GM23338 (cell line): ENCODE data around the gene CCSAP. TPM values are rescaled to one million over a fixed set of nuclear protein-coding genes. Genes with fewer than 3 reads are reported as not detected.
"Not testable (repeated sequence)": the region's sequence is repeated elsewhere in the genome, so short reads cannot be mapped to it uniquely, and the experiment has no call there.

Source experiments
- ATAC-seq: fragments of 200-7000 bp; cut with Tn5 transposase; 3 replicates; pipeline ENCODE4 v1.9.1; 2020
- DNase-seq: peaks from one replicate; pipeline ENCODE4 v3.0.0-alpha.2; 2015; ENCODE audit warnings: low spot score
- H2AFZ ChIP-seq: fragments of 200-600 bp; sonication (generic); 2 replicates; pipeline ENCODE4 v1.8.0; 2016; ENCODE audit warnings: antibody characterized with exemption, mild to moderate bottlenecking, moderate library complexity
- H3F3A ChIP-seq: fragments of 200-600 bp; sonication (generic); replicated peaks from 2 replicates; pipeline ENCODE4 v1.8.0; 2017; ENCODE audit warnings: antibody characterized with exemption, mixed run types, low read depth
- H3K27ac ChIP-seq: fragments of 200-600 bp; sonication (generic); 2 replicates; pipeline ENCODE4 v1.6.1; 2016; ENCODE audit warnings: low read depth
- H3K27me3 ChIP-seq: fragments of 200-600 bp; sonication (generic); 2 replicates; pipeline ENCODE4 v1.8.0; 2016; ENCODE audit warnings: mild to moderate bottlenecking, mixed run types, moderate library complexity; ENCODE audit not compliant: insufficient read depth
- H3K36me3 ChIP-seq: fragments of 200-600 bp; sonication (generic); 2 replicates; pipeline ENCODE4 v1.8.0; 2016; ENCODE audit warnings: mild to moderate bottlenecking; ENCODE audit not compliant: insufficient read depth
- H3K4me1 ChIP-seq: fragments of 200-600 bp; sonication (generic); 2 replicates; pipeline ENCODE4 v1.8.0; 2016; ENCODE audit warnings: mild to moderate bottlenecking, moderate library complexity; ENCODE audit not compliant: insufficient read depth
- H3K4me2 ChIP-seq: fragments of 200-600 bp; sonication (generic); 2 replicates; pipeline ENCODE4 v1.7.1; 2017; ENCODE audit warnings: mixed run types
- H3K4me3 ChIP-seq: fragments of 200-600 bp; sonication (generic); 2 replicates; pipeline ENCODE4 v1.6.1; 2016; ENCODE audit warnings: mixed run types
- H3K79me2 ChIP-seq: fragments of 200-600 bp; sonication (generic); replicated peaks from 2 replicates; pipeline ENCODE4 v1.8.0; 2017; ENCODE audit warnings: mild to moderate bottlenecking; ENCODE audit not compliant: insufficient read depth
- H3K9me2 ChIP-seq: fragments of 200-600 bp; sonication (generic); 2 replicates; pipeline ENCODE4 v1.8.0; 2017; ENCODE audit not compliant: insufficient read depth
- H4K20me1 ChIP-seq: fragments of 200-600 bp; sonication (generic); replicated peaks from 2 replicates; pipeline ENCODE4 v1.8.0; 2017; ENCODE audit warnings: mild to moderate bottlenecking; ENCODE audit not compliant: insufficient read depth
- H3K27ac Mint-ChIP-seq: 2 replicates; pipeline ENCODE4 v1.8.0; 2020; ENCODE audit warnings: inconsistent platforms, mild to moderate bottlenecking, moderate library complexity, mixed read lengths
- H3K27me3 Mint-ChIP-seq: 3 replicates; pipeline ENCODE4 v1.8.0; 2022; ENCODE audit warnings: low read depth, mild to moderate bottlenecking, moderate library complexity, mixed read lengths, inconsistent platforms; ENCODE audit not compliant: insufficient read depth, poor library complexity
- H3K36me3 Mint-ChIP-seq: 3 replicates; pipeline ENCODE4 v1.8.0; 2021; ENCODE audit warnings: low read depth, mild to moderate bottlenecking, inconsistent platforms, moderate library complexity, mixed read lengths
- H3K4me1 Mint-ChIP-seq: 3 replicates; pipeline ENCODE4 v1.8.0; 2020; ENCODE audit warnings: mild to moderate bottlenecking, inconsistent platforms, mixed read lengths
- H3K4me3 Mint-ChIP-seq: 3 replicates; pipeline ENCODE4 v1.8.0; 2021; ENCODE audit warnings: moderate library complexity, mild to moderate bottlenecking, inconsistent platforms, mixed read lengths
- H3K9me3 Mint-ChIP-seq: 3 replicates; pipeline ENCODE4 v1.8.0; 2020; ENCODE audit warnings: moderate library complexity, mild to moderate bottlenecking, inconsistent platforms, mixed read lengths
- EZH2phosphoT487 ChIP-seq: fragments of 200-600 bp; sonication (generic); IDR thresholded peaks from one replicate; pipeline ENCODE4 v1.8.1; 2018; ENCODE audit warnings: antibody characterized with exemption; ENCODE audit not compliant: unreplicated experiment
- NANOG ChIP-seq: IDR thresholded peaks from 2 replicates; pipeline ENCODE4 v1.6.1; 2016; ENCODE audit warnings: antibody characterized with exemption, borderline replicate concordance
- POLR2AphosphoS5 ChIP-seq: IDR thresholded peaks from 2 replicates; pipeline ENCODE4 v1.6.1; 2016; ENCODE audit warnings: antibody characterized with exemption, low read depth
- STAT1 ChIP-seq: IDR thresholded peaks from one replicate; pipeline ENCODE4 v1.6.1; 2016; ENCODE audit warnings: antibody characterized with exemption; ENCODE audit not compliant: unreplicated experiment
- ZNF114 ChIP-seq: fragments of 250-450 bp; sonication (Bioruptor Pico); IDR thresholded peaks from 2 replicates; pipeline ENCODE4 v1.5.0; 2020; ENCODE audit warnings: mild to moderate bottlenecking, moderate library complexity
- ZNF331 ChIP-seq: fragments of 250-450 bp; sonication (Bioruptor Pico); IDR thresholded peaks from 2 replicates; pipeline ENCODE4 v1.5.0; 2020; ENCODE audit warnings: low read depth, mild to moderate bottlenecking, moderate library complexity
- polyA plus RNA-seq: library from polyadenylated mRNA; unstranded; fragments of >200 nt; fragmentation: Nextera tagmentation; extraction: Ambion mirVana; gene quantifications from 2 replicates; pipeline ENCODE4 v1.2.1, GENCODE V29; 2016
- total RNA-seq: library from RNA; depleted of rRNA; stranded (reverse); fragments of >200 nt; shearing (Covaris generic); gene quantifications from 2 replicates; pipeline ENCODE4 v1.2.3, GENCODE V29; 2014
- TF ChIP-seq, protein P1 (sequence below): fragments of 250-450 bp; sonication (Bioruptor Pico); IDR thresholded peaks from 2 replicates; pipeline ENCODE4 v1.5.0; 2020; ENCODE audit warnings: mild to moderate bottlenecking, moderate library complexity
- TF ChIP-seq, protein P2 (sequence below): IDR thresholded peaks from 2 replicates; pipeline ENCODE4 v1.6.1; 2016; ENCODE audit warnings: antibody characterized with exemption
- TF ChIP-seq, protein P3 (sequence below), 2 experiments: fragments of 200-600 bp in 1 of 2; sonication (generic) in 1 of 2; conservative IDR thresholded peaks; 2 replicates each; pipeline versions ENCODE4 v1.5.1 to v1.6.1; 2016 to 2017; ENCODE audit warnings: antibody characterized with exemption in 2 of 2, low read depth in 2 of 2, mild to moderate bottlenecking in 2 of 2, moderate library complexity in 1 of 2

CCSAP gene
- total and polyA plus RNA-seq, 2 experiments from 2014 or later = 4.2 to 13.3 TPM

DNA sequence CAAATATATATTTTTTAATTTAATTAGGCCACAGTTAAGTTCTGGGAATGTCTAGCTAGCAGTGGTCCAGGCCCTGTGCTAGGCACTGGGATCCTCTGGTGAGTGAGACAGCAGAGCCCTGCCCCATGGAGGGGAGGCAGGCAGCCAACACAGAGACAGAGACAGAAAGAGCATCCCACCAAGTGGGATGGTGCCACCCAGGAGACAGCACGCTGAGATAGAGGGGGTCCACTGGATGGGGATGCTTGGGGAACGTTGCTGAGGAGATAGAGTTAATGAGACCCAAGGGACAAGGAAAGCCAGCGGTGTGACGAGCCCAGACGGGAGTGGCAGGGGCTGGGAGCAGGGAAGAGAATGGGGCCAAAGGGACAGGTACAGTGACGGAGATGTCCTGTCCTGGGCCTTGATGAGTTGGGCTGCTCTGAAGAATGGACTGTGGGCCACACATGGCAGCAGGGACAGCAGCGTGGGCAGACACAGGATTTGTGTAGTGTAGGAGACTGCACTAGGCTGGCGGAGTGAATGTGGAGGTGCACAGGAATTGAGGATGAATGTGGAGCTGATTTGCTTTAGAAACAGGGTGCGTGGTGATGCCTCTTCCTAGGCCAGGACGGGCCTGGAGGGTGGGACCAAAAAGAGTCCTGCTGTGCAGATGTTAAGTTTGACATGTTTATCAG is 49.2 kb downstream of the CCSAP start (continued):
- TF ChIP-seq, protein P1, sequence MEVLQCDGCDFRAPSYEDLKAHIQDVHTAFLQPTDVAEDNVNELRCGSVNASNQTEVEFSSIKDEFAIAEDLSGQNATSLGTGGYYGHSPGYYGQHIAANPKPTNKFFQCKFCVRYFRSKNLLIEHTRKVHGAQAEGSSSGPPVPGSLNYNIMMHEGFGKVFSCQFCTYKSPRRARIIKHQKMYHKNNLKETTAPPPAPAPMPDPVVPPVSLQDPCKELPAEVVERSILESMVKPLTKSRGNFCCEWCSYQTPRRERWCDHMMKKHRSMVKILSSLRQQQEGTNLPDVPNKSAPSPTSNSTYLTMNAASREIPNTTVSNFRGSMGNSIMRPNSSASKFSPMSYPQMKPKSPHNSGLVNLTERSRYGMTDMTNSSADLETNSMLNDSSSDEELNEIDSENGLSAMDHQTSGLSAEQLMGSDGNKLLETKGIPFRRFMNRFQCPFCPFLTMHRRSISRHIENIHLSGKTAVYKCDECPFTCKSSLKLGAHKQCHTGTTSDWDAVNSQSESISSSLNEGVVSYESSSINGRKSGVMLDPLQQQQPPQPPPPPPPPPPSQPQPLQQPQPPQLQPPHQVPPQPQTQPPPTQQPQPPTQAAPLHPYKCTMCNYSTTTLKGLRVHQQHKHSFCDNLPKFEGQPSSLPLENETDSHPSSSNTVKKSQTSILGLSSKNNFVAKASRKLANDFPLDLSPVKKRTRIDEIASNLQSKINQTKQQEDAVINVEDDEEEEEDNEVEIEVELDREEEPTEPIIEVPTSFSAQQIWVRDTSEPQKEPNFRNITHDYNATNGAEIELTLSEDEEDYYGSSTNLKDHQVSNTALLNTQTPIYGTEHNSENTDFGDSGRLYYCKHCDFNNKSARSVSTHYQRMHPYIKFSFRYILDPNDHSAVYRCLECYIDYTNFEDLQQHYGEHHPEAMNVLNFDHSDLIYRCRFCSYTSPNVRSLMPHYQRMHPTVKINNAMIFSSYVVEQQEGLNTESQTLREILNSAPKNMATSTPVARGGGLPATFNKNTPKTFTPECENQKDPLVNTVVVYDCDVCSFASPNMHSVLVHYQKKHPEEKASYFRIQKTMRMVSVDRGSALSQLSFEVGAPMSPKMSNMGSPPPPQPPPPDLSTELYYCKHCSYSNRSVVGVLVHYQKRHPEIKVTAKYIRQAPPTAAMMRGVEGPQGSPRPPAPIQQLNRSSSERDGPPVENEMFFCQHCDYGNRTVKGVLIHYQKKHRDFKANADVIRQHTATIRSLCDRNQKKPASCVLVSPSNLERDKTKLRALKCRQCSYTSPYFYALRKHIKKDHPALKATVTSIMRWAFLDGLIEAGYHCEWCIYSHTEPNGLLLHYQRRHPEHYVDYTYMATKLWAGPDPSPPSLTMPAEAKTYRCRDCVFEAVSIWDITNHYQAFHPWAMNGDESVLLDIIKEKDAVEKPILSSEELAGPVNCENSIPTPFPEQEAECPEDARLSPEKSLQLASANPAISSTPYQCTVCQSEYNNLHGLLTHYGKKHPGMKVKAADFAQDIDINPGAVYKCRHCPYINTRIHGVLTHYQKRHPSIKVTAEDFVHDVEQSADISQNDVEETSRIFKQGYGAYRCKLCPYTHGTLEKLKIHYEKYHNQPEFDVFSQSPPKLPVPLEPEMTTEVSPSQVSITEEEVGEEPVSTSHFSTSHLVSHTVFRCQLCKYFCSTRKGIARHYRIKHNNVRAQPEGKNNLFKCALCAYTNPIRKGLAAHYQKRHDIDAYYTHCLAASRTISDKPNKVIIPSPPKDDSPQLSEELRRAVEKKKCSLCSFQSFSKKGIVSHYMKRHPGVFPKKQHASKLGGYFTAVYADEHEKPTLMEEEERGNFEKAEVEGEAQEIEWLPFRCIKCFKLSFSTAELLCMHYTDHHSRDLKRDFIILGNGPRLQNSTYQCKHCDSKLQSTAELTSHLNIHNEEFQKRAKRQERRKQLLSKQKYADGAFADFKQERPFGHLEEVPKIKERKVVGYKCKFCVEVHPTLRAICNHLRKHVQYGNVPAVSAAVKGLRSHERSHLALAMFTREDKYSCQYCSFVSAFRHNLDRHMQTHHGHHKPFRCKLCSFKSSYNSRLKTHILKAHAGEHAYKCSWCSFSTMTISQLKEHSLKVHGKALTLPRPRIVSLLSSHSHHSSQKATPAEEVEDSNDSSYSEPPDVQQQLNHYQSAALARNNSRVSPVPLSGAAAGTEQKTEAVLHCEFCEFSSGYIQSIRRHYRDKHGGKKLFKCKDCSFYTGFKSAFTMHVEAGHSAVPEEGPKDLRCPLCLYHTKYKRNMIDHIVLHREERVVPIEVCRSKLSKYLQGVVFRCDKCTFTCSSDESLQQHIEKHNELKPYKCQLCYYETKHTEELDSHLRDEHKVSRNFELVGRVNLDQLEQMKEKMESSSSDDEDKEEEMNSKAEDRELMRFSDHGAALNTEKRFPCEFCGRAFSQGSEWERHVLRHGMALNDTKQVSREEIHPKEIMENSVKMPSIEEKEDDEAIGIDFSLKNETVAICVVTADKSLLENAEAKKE = no peak
- TF ChIP-seq STAT1 = no peak
- no peak for TF ChIP-seq ZNF114

DNA sequence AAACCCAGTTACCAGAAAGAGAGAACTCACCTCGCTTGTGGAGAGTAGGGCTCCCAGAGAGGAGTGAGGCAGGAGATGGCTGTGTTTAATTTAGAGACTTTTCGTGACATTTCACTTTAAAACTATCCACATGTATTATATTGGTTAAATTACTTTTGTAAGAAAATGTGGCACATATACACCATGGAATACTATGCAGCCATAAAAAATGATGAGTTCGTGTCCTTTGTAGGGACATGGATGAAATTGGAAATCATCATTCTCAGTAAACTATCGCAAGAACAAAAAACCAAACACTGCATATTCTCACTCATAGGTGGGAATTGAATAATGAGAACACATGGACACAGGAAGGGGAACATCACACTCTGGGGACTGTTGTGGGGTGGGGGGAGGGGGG is 51.2 kb downstream of the CCSAP start:
- not testable (repeated sequence) for H3K27me3 ChIP-seq, H3K4me1 Mint-ChIP-seq, H3K4me2 ChIP-seq, H3K27me3 Mint-ChIP-seq, DNase-seq, H2AFZ ChIP-seq, ATAC-seq, H3K27ac ChIP-seq, H3K9me2 ChIP-seq, H3K27ac Mint-ChIP-seq, H3K9me3 Mint-ChIP-seq, H3F3A ChIP-seq, H3K4me1 ChIP-seq, H3K4me3 ChIP-seq, H3K36me3 ChIP-seq, H3K4me3 Mint-ChIP-seq
- Histone ChIP-seq H3K79me2 (peaks cover 16% of the 10 kb centered on the region; the same call in 1 of the 2 replicates), H4K20me1 (peaks cover 14% of the 10 kb centered on the region; the same call in 1 of the 2 replicates)
- H3K36me3 Mint-ChIP-seq = peaks cover 19% of the 10 kb centered on the region

DNA sequence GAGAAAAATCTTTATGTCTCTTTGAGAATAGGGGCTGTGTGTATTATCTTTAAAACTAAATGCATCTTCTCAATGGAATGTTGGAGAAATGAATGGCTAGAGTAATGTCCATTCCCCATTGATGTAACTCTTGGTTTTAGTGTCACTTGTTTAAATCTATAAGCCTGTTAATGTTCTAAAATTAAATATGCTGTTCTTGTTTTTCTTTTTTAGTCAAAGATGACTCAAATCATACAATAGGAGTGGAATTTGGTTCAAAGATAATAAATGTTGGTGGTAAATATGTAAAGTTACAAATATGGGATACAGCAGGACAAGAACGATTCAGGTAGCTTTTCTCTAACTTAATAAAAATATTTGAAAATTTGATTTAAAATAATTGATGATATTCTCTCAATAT is 54.3 kb downstream of the CCSAP start:
- no peak for ATAC-seq
- Mint-ChIP-seq H3K27me3 (peaks cover 2% of the 10 kb centered on the region), H3K4me3 (no peak overlapping the region), H3K4me1 (peaks cover 15% of the 10 kb centered on the region; the same call in 2 of the 3 replicates), H3K27ac (no peak overlapping the region), H3K36me3 (peaks cover 19% of the 10 kb centered on the region), H3K9me3 (no peaks in the 10 kb centered on the region)
- Histone ChIP-seq H3K4me2 (no peak overlapping the region), H4K20me1 (peaks cover 15% of the 10 kb centered on the region; the same call in 1 of the 2 replicates), H3F3A (no peaks in the 10 kb centered on the region), H3K79me2 (peaks cover 45% of the 10 kb centered on the region), H3K4me3 (no peak overlapping the region), H3K27ac (no peak overlapping the region), H3K4me1 (peaks cover 11% of the 10 kb centered on the region; the same call in 1 of the 2 replicates), H2AFZ (no peak overlapping the region), H3K9me2 (no peaks in the 10 kb centered on the region), H3K27me3 (no peaks in the 10 kb centered on the region), H3K36me3 (no peaks in the 10 kb centered on the region)
- no peak for DNase-seq
- TF ChIP-seq POLR2AphosphoS5 (no peak), NANOG (no peak), ZNF331 (no peak), EZH2phosphoT487 (no peak)
- TF ChIP-seq, protein P2, sequence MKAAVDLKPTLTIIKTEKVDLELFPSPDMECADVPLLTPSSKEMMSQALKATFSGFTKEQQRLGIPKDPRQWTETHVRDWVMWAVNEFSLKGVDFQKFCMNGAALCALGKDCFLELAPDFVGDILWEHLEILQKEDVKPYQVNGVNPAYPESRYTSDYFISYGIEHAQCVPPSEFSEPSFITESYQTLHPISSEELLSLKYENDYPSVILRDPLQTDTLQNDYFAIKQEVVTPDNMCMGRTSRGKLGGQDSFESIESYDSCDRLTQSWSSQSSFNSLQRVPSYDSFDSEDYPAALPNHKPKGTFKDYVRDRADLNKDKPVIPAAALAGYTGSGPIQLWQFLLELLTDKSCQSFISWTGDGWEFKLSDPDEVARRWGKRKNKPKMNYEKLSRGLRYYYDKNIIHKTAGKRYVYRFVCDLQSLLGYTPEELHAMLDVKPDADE = no peak
- TF ChIP-seq, protein P3, sequence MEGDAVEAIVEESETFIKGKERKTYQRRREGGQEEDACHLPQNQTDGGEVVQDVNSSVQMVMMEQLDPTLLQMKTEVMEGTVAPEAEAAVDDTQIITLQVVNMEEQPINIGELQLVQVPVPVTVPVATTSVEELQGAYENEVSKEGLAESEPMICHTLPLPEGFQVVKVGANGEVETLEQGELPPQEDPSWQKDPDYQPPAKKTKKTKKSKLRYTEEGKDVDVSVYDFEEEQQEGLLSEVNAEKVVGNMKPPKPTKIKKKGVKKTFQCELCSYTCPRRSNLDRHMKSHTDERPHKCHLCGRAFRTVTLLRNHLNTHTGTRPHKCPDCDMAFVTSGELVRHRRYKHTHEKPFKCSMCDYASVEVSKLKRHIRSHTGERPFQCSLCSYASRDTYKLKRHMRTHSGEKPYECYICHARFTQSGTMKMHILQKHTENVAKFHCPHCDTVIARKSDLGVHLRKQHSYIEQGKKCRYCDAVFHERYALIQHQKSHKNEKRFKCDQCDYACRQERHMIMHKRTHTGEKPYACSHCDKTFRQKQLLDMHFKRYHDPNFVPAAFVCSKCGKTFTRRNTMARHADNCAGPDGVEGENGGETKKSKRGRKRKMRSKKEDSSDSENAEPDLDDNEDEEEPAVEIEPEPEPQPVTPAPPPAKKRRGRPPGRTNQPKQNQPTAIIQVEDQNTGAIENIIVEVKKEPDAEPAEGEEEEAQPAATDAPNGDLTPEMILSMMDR (conservative IDR thresholded peaks at IDR 0.05; ENCODE audit: low read depth in 2 of 2) = no peak
